Activated CD4-positive, alpha-beta T cell treated with anti-CD3 and anti-CD28 coated beads, Interleukin-10, Interleukin-2, amounts not matched to agents 100 ng/mL and 50 ng/mL, durations not matched to agents 16 hours and 8 hours (primary cell): ENCODE results near the gene B3GALNT2.
A peak's percentile ranks its signal among the peaks of the same experiment; 100 is the strongest.
"Not testable (repeated sequence)": the region's sequence is repeated elsewhere in the genome, so short reads cannot be mapped to it uniquely, and the experiment has no call there.

ENCODE experiments used
- DNase-seq: peaks from one replicate; pipeline ENCODE4 v3.0.0-alpha.2; 2020

Gene B3GALNT2

DNA sequence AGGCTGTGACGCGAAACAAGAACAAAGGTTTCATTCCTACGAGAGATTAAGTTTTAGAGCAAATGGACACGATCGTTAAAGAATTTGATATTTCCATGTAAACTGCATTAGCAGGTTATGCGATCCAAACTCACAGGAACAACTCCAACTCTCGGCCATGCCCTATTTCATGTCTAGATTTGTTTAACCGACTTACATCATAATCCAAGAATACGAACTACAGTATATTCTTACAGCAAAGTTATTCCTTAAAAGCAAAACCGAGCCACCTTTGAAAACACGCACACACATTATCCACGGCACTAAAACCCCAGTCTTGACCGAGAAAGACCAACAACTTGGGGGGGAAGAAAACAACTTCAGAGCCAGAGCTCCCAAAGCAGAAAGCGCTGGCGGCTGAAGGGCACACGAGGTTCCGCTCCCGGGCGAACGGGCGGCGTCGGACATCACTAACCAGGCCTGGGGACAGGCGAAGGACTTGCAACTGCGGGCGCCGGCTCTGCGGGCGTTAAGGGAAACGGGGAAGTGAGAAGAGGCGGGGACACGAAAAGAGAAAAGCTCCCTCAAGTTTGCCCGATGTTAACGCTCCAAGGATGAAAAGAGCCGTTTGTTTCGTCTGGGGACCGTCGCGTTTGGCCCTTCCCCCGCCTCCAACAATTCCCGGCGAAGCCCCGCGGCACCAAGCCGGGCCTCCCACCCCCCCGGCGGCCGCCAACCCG is 690 bp downstream of the B3GALNT2 start:
- peak; percentile 29 for DNase-seq

DNA sequence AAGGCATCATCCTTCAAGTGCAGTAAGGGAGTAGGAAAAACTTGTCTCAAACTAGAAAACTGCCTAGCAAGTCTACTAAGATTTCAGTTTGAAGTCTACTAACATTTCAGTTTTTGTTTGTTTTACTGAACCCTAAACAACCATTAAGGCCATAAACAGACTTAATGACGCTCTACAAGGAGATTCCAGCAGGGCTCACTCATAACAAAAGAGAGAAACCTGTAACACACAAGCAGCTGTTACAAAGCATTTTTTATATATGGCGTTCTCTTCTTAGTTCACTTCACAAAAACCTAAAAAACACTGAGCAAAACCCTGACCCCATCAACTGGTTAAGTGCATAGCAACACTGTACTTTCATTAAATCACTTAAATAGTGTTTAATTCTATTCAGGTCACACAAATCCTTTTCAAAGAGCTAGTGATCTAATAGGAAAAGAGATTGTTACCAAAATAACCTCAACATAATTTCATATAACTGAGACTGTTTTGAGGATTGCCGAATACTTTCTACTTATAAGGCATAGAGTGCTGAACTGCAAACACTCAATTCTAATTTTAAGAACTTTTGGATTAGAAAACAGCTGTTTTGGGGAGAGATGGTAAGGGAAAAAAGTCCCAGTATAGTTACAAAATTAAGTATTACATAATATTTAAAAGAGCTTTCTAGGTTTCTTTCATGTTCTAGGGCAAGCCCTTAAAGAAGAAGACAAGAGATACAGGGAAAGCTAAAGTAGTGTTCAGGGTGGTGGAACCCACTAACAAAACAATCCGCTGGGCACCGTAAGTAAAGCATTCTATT is 1.4 kb downstream of the B3GALNT2 start:
- DNase-seq, result peak; percentile 45

DNA sequence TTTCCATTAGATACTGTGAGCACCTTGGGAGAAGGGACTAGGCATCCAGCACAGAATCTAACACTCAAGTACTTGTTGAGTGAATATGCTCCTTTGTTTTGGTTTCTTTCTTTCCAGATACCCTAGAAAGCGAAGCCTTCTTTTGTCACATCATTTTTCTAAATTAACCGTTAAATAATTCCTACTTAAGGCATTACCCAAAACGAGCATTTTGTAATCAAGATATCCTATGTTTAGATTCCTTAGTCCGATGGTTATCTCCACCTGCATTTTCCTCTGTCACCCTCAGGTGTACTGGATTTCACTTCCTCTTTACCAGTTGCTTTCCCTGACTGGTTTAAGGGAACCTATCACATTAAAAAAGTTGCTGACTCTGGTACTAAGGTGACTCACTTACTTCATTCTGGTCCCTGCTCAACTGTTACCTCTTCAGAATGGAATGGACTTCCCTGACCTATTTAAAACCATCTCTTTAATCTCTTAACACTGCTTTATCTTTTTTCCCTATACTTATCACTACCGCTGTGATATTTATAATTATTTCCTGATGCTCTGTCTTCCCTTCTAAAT is 3.2 kb downstream of the B3GALNT2 start:
- no peak for DNase-seq

DNA sequence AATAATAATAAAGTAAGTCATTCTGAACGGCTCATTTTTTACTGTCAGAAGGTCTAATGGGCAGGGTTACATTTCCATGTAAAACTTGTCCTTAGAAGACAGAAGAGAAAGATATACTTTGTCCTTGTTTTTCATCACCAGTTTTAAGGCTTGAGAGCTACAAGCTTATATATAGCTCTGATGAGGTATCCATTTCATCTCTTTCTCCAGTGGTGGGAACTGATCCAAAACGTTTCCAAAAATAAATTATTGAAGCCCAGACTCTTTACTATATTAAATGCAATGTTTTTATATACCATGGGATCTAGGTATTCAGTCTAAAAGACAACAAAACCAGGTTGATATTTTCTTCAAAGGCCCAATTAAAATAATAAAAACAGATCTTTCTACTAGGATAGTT is 8.7 kb downstream of the B3GALNT2 start:
- no peak for DNase-seq

DNA sequence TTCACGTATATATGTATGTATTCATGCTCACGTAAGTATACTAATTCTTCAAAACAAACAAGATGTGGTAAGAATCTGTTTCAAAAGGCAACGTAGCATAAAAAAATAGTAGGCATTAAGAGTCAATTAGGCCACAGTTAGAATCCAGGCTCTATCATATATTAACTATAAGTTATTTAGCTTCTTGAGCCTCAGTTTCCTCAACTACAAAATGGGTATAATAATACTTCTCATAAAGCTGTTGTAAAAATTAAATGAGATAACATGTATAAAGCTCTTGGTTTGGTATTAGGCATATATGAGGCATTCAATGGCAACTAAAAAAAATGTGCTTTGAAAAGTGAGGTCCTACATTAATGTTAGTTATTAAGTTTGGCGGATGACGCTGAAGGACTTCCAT is 9.2 kb downstream of the B3GALNT2 start:
- no peak for DNase-seq

DNA sequence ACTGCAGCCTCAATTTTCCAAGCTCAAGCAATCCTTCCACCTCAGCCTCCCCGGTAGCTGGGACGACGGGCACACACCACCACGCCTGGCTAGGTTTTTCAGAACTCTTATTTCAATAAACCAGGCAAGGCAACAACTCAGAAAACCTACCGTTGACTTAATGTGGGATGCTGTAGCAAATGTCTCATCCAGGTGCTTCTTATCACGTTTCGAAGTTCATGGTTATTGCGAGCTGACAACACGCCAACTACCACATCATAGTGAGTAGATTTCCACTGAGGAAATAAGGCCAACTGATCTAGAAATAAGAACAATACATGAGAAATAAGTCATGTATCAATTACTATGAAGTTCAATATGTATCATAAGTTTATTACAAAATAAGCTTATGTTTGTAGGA is 9.7 kb downstream of the B3GALNT2 start:
- no peak for DNase-seq

DNA sequence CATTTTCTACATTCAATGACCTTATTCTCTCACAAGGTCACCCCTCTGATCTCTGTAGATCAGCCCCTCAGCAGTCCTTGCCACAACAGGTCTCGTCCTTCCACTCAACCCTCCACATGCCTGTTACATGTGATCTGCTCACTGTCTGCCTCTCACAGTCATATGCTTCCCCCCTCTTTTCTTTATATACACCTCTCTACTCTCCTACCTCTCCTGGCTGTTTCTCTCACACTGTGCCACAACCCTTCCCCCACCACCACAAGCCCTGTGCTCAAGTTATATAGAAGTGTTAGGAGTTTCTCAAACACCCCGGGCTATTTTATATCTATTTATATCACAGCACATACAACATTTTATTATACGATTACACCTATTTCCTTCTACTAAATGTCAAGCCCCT is 12.6 kb downstream of the B3GALNT2 start:
- no peak for DNase-seq

DNA sequence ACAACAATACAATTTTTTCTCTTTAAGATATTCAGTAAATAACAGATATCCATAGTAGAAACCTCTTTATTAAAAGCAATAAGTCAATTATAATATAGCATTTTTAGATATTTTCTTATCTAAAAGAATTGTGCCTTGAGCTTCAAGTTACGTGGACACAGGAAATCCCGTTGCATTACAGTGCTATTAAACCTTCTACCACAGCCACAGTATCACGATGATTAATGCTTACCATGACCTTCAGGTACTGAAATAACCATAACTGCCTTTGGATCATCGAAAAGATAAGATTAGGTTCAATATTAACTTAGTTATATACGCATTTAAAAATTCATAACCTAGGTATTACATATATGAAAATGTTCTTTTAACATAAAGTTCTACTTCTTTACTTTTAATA is 17.9 kb downstream of the B3GALNT2 start:
- no peak for DNase-seq

DNA sequence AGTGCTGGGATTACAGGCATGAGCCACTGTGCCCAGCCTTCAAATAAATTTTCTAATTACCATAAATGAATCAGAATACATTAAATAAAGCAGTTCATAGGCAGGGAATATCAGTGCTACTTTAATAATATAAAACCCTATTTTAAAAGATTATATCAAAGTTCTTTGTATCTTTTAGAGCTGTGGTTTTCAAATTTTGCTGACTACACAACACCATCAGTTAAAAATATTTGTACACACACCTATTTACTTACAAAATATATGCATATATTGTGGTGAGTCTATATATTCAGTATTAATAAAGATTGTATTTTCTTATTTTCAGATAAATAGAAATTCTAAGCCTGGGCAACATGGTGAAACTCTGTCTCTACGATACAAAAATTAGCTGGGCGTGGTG is 18.7 kb downstream of the B3GALNT2 start:
- DNase-seq, result no peak

DNA sequence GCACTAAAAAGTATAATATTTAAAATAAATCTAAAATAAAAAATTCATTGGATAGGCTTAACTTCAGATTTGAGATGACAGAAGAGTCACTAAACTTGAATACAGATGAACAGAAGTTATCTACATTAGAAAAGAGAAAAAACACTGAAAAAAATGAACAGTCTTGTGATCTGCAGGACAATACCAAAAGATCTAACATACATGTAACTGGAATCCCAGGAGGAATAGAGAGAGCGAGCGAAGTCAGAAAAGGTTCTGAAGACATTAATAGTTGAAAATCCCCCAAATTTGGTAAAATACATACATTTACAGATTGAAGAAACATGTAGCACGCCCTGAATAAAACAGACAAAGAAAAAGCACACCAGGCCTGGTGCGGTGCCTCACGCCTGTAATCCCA is 21.2 kb downstream of the B3GALNT2 start:
- DNase-seq, result no peak

DNA sequence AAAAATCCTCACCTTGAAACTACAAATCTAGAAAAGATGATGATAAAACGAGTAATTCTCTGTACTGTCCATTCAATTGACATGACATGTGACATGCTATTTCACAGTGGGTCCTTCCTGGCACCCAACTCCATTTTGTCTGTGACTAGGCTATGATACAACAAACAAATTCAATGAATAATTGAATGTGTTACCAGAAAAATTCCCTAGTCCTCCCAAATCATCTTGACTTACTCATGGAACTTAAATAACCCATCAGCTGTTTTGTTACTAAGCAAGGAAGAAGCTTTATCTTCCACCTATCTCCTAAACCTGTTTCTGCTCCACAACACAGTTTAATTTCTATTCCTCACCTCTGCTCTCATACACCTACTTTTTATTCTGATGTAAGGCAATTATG is 30.4 kb downstream of the B3GALNT2 start:
- DNase-seq, result no peak

DNA sequence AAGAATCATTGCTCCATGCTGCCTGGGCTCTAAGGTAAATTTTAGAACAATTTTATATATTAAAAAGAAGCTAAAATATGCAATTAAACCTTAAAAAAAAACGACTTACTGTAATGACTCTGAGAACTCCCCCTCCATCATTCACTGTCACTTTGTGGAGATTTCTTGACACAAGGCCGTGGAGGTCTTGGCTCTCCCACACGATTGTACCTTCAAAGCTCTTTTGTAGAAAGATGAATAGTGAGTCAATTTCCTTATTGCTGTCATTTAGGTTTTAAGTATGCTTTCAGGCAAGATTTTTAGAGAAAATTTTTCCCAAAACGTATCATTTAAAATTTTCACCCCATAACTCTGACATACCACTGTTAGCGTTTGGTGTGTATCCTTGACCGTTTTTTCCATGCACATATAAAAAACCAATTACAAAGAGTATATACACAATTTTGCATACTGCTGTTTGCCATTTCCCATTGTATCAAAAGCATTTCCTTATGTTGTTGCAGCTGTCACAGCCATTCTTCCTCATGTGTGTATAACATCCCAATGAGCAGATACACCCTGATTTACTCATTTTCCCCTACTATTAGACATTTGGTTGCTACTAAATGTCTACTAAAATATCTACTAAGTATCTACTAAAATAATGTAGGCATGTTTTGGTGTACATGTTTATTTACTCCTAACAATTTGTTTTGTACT is 33.4 kb downstream of the B3GALNT2 start:
- DNase-seq, result no peak

DNA sequence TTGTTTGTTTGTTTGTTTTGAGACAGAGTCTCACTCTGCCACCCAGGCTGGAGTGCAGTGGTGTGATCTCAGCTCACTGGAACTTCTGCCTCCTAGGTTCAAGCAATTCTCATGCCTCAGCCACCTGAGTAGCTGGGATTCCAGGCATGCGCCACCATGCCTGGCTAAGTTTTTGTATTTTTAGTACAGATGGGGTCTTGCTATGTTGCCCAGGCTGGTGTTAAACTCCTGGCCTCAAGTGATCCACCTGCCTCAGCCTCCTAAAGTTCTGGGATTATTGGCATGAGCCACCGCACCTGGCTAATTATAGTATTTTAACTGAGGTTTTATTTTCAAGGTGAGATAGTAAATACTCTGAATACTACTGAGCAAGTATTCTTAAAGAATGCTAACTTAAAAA is 34.4 kb downstream of the B3GALNT2 start:
- DNase-seq, result not testable (repeated sequence)

DNA sequence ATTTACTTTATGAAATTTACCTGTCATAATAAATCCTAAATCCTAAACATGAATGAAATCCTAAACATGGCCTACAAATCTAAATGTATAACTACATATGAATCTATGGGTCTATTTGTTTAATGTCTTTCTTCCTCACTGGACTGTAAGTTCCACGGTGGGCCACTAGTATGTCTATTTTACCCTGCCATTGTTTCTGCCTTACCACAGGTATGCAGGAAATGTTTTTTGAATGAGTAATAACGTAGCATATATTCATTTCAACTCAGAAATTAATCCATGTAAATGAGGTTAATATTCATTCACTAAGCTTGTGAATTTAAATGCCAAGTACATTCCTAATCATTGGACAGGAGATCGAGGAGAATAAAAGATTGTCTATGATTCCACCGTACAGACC is 35.3 kb downstream of the B3GALNT2 start:
- DNase-seq, result no peak

DNA sequence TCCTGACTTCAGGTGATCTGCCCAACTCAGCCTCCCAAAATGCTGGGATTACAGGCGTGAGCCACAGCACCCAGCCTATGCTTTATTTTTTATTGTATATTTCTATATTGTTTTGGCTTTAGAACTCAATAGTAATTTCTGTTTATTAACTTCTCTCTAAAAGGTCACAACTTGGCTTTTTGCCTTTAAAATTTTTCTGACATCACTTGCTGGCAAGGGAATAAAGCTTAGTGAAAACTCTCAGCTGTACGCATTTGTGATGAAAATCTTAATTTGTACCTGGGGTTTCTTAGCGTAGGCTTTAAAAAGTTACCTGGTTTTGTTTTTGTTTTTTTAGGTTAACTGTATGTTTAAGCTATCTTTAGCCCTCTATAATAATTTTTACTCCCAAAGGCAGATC is 36.2 kb downstream of the B3GALNT2 start:
- no peak for DNase-seq

DNA sequence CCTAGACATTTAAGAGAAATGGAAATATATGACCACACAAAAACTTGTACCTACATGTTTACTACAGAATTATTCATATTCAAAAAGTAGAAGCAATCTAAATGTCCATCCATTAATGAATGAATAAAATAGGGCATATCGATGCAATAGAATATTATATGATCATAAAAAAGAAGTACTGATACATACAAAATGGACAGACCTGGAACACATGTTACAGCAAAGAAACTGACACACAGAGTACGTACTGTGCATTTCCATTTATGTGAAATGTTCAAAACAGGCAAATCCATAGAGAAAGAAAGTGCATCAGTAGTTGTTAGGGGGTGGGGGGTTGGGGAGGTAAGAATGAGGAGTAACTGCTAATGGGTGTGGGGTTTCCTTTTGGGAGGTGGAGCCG is 39.2 kb downstream of the B3GALNT2 start:
- no peak for DNase-seq

DNA sequence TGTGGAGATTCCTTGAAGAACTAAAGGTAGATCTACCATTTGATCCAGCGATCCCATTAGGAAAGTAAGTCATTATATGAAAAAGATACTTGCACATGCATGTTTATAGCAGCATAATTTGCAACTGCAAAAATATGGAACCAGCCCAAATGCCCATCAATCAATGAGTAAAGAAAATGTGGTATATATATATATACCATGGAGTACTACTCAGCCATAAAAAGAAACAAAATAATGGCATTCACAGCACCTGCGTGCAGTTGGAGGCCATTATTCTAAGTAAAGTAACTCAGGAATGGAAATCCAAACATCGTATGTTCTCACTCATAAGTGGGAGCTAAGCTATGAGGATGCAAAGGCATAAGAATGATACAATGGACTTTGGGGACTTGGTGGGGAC is 41.4 kb downstream of the B3GALNT2 start:
- DNase-seq, result not testable (repeated sequence)

DNA sequence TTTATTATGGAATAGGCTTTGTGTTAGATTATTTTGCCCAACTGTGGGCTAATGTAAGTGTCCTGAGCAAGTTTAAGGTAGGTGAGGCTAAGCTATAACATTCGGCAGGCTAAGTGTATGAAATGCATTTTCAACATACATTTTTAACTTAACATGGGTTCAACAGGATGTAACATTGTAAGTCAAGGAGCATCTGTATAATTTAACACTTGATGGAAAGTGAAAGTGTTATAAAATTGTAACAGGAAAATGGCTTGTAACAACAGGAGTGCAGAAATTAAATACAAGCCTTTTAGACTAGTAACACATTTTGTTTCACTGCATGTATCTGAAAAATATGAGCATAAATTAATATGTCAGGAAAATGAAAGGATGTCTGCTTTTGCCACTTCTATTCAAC is 42.3 kb downstream of the B3GALNT2 start:
- no peak for DNase-seq

DNA sequence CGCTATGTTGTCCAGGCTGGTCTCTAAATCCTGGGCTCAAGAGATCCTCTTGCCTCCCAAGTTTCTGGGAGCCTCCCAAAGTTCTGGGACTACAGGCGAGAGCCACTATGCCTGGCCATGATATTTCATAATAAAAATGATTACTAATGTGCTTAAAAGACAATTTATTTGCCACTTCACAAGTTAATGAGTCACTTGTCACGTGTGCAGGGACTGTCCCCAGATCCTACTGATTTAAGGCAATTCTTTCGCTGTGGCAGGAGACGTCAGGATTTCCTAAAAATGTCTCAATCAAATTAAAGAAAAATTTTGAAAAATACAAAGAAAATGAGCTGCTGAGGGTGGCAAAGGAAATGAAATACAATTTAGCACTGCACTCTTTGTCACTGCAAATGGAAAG is 43.5 kb downstream of the B3GALNT2 start:
- DNase-seq, result no peak

DNA sequence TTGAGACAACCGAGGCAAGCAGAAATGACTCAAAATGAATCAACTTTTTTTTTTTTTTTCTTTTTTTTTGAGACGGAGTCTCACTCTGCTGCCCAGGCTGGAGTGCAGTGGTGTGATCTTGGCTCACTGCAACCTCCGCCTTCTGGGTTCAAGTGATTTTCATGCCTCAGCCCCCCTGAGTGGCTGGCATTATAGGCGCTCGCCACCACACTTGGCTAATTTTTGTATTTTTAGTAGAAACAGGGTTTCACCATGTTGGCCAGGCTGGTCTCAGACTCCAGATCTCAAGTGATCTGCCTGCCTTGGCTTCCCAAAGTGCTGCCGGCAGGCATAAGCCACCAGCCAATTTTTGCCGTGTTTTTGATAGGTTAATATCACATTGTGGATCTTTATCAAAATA is 46.4 kb downstream of the B3GALNT2 start:
- DNase-seq, result not testable (repeated sequence)

DNA sequence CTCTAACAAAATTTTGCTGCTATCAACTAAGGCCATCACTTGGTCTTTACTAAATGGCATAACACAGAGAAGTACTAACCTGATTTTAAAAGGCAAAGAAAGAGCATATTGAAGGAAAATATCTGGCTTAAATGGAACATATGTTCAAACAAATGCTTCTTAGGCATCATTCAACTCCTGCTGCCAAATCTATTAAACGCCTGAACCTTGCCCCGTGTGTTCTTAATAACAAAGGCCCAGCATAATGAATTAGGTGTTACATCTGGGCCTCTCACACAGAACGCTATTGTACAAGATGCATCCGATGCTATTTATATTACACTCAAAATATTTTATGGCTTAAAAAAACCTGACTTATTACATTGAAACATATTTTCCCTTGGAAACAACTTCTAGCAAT is 48.4 kb downstream of the B3GALNT2 start:
- DNase-seq, result no peak

DNA sequence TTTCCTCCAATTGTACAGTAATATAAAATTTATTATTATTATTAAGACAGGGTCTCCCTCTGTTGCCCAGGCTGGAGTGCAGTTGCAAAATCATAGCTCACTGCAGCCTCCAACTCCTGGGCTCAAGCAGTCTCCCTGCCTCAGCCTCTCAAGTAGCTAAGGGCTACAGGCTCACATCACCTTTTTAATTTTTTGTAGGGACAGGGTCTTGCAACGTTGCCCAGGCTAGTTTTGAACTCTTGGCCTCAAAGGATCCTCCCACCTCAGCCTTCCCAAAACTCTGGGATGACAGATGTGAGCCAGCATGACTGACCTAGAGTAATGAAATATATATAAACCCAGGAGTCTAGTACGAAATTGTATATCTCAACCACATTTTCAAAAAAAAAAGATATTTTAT is 49.2 kb downstream of the B3GALNT2 start:
- DNase-seq, result no peak

DNA sequence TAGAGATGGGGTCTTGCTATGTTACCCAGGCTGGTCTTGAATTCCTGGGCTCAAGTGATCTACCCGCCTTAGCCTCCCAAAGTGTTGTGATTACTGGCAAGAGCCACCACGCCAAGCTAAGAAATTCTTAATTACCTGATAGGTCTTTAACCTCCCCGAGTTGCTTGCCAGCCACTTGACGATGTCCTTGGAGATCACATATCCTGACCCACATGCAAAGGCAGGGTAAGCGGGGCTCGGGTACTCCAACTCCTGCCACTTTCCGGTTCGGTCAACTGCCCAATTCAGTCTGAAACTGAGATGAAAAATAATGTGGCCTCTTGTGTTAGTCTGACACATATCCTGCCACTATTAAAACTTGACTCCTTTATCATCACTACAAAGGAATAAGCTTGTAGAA is 50.2 kb downstream of the B3GALNT2 start:
- no peak for DNase-seq
